Measurements from ENCODE around the gene KIAA1328.

KIAA1328 gene

GRCh38 chr18:36912887-36913286 lies 84.0 kb downstream of the KIAA1328 start:
- H3K4me3 ChIP-seq (ENCODE audit: low read length): no peak overlapping the region
- TF ChIP-seq ZNF274 (IDR thresholded peaks at IDR 0.05; ENCODE audit: low read depth, low read length): no peak

- TF ChIP-seq ZNF274 (IDR thresholded peaks at IDR 0.05; ENCODE audit: low read depth, low read length): no peak
- H3K4me3 ChIP-seq (ENCODE audit: low read length): no peak overlapping the region
Observed at GRCh38 chr18:36917907-36918306, 89.0 kb downstream of the KIAA1328 start.

GRCh38 chr18:36929601-36930000 lies 100.7 kb downstream of the KIAA1328 start:
- H3K4me3 ChIP-seq (ENCODE audit: low read length): no peak overlapping the region
- no peak for TF ChIP-seq ZNF274 (IDR thresholded peaks at IDR 0.05; ENCODE audit: low read depth, low read length)

GRCh38 chr18:36931106-36931505 lies 102.2 kb downstream of the KIAA1328 start:
- no peak overlapping the region for H3K4me3 ChIP-seq (ENCODE audit: low read length)
- TF ChIP-seq ZNF274 (IDR thresholded peaks at IDR 0.05; ENCODE audit: low read depth, low read length): no peak

- TF ChIP-seq ZNF274 (IDR thresholded peaks at IDR 0.05; ENCODE audit: low read depth, low read length): no peak
- H3K4me3 ChIP-seq (ENCODE audit: low read length): no peak overlapping the region
Observed at GRCh38 chr18:36933552-36933951, 104.6 kb downstream of the KIAA1328 start.

GRCh38 chr18:36934884-36935283 lies 106.0 kb downstream of the KIAA1328 start:
- no peak overlapping the region for H3K4me3 ChIP-seq (ENCODE audit: low read length)
- TF ChIP-seq ZNF274 (IDR thresholded peaks at IDR 0.05; ENCODE audit: low read depth, low read length): no peak

- no peak overlapping the region for H3K4me3 ChIP-seq (ENCODE audit: low read length)
- TF ChIP-seq ZNF274 (IDR thresholded peaks at IDR 0.05; ENCODE audit: low read depth, low read length): no peak
Observed at GRCh38 chr18:36942264-36942663, 113.3 kb downstream of the KIAA1328 start.

- no peak overlapping the region for H3K4me3 ChIP-seq (ENCODE audit: low read length)
- no peak for TF ChIP-seq ZNF274 (IDR thresholded peaks at IDR 0.05; ENCODE audit: low read depth, low read length)
Observed at GRCh38 chr18:36947820-36948348, 119.0 kb downstream of the KIAA1328 start.

- no peak overlapping the region for H3K4me3 ChIP-seq (ENCODE audit: low read length)
- TF ChIP-seq ZNF274 (IDR thresholded peaks at IDR 0.05; ENCODE audit: low read depth, low read length): no peak
Observed at GRCh38 chr18:36950282-36950681, 121.4 kb downstream of the KIAA1328 start.

GRCh38 chr18:36950960-36951359 lies 122.0 kb downstream of the KIAA1328 start:
- no peak for TF ChIP-seq ZNF274 (IDR thresholded peaks at IDR 0.05; ENCODE audit: low read depth, low read length)
- H3K4me3 ChIP-seq (ENCODE audit: low read length): no peak overlapping the region

GRCh38 chr18:36953047-36953446 lies 124.1 kb downstream of the KIAA1328 start:
- TF ChIP-seq ZNF274 (IDR thresholded peaks at IDR 0.05; ENCODE audit: low read depth, low read length): no peak
- H3K4me3 ChIP-seq (ENCODE audit: low read length): no peak overlapping the region

- no peak for TF ChIP-seq ZNF274 (IDR thresholded peaks at IDR 0.05; ENCODE audit: low read depth, low read length)
- H3K4me3 ChIP-seq (ENCODE audit: low read length): no peak overlapping the region
Observed at GRCh38 chr18:36960038-36960437, 131.1 kb downstream of the KIAA1328 start.

- TF ChIP-seq ZNF274 (IDR thresholded peaks at IDR 0.05; ENCODE audit: low read depth, low read length): no peak
- no peak overlapping the region for H3K4me3 ChIP-seq (ENCODE audit: low read length)
Observed at GRCh38 chr18:36963464-36963863, 134.5 kb downstream of the KIAA1328 start.

- TF ChIP-seq ZNF274 (IDR thresholded peaks at IDR 0.05; ENCODE audit: low read depth, low read length): no peak
Observed at GRCh38 chr18:36974686-36975085, 145.8 kb downstream of the KIAA1328 start.

GRCh38 chr18:36977121-36977520 lies 148.2 kb downstream of the KIAA1328 start:
- H3K4me3 ChIP-seq (ENCODE audit: low read length): no peak overlapping the region
- TF ChIP-seq ZNF274 (IDR thresholded peaks at IDR 0.05; ENCODE audit: low read depth, low read length): no peak

More at GRCh38 chr18:36974686-36975085, 145.8 kb downstream of the KIAA1328 start:
- no peak overlapping the region for H3K4me3 ChIP-seq (ENCODE audit: low read length)

GRCh38 chr18:36993068-36993467 lies 164.1 kb downstream of the KIAA1328 start:
- no peak for TF ChIP-seq ZNF274 (IDR thresholded peaks at IDR 0.05; ENCODE audit: low read depth, low read length)
- no peak overlapping the region for H3K4me3 ChIP-seq (ENCODE audit: low read length)

All from GM08714 (cell line).